Raji (cell line): ENCODE data around the gene PTPRF.

ENCODE experiments used
- POLR2A ChIP-seq: IDR thresholded peaks from 2 replicates; pipeline ENCODE4 v1.6.1; 2011; ENCODE audit warnings: low read depth, low read length, control low read depth; ENCODE audit not compliant: insufficient read depth

The PTPRF gene

DNA sequence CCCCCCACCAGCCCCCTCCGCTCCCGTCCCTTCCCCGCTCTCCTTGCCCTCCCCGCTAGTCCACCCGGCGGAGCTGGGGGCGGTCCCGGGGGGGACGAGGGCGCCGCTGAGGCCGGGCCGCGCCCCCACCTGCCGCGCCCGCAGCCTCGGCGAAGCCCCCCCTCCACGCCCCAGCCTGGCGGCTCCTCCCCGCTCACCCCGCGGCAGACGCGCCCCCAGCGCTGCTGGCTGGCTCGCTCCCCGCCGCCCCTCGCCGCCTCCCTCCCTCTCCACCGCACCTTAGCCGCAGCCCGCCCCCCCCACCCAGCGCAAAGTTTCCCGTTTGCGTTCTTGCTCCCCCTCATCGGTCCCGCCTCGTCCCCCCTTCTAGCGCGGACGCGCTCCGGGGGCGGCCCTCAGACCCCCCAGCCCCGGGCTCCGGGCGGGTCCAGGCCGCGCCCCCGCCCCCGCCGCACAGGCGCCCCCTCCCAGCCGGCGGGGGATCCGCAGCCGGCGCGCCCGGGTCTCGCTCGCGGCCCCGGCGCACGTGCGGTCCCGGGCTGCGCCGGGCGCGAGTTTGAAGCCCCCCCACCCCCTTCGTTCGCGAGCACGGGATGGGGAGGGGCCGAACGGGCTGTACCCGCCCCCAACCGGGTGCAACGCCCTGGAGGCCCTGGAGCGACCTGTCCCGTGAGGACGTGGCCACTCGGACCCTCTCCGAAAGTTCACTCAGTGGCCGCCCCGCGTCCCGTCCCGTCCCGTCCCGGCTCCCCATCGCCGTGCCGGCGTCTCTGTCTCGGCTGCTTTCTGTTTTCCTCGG is 623 bp downstream of the PTPRF start:
- no peak for TF ChIP-seq POLR2A

- TF ChIP-seq POLR2A: no peak
Observed at GRCh38 chr1:43531906-43532584, 1.4 kb downstream of the PTPRF start.

DNA sequence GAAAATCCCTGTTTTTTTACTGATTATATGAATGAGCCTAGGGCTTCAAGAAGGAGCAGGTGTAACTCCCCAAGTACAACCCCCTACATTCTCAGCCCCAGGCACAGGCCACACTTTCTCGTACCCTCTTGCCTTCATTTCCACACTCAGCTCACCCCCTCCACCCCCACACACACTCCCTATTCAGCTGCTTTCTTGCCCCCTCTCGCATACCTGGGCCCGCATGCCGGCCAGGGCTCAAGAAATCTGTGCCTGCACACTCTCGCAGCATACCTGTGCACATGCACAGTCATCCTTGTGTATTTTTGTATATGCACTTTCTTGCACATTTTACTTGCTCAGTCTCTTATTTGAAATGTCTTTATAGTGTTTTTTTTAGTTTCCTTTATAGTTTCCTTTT is 2.0 kb downstream of the PTPRF start:
- TF ChIP-seq POLR2A: no peak

DNA sequence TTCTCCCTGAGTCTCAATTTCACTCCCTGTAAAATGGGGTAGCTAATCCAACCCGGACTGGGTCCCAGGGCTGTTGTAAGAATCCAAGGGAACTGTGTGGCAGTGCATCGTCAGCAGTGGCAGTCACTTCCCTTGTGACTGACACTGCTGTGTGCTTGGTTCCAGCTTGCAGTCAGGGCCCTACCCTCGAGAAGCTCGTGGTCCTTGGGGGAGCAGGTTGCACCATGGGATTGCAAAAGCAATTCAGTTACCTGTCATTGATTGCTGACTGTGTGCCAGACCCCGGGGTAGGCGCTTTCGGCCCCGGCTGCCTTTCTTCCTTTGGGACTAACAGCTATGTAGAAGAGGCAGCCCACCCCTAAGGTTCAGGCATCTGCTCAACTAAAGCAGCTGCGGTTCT is 2.9 kb downstream of the PTPRF start:
- TF ChIP-seq POLR2A: no peak

- no peak for TF ChIP-seq POLR2A
Observed at GRCh38 chr1:43534256-43534655, 3.6 kb downstream of the PTPRF start.

GRCh38 chr1:43536196-43536863 is 5.6 kb downstream of the PTPRF start:
- no peak for TF ChIP-seq POLR2A

DNA sequence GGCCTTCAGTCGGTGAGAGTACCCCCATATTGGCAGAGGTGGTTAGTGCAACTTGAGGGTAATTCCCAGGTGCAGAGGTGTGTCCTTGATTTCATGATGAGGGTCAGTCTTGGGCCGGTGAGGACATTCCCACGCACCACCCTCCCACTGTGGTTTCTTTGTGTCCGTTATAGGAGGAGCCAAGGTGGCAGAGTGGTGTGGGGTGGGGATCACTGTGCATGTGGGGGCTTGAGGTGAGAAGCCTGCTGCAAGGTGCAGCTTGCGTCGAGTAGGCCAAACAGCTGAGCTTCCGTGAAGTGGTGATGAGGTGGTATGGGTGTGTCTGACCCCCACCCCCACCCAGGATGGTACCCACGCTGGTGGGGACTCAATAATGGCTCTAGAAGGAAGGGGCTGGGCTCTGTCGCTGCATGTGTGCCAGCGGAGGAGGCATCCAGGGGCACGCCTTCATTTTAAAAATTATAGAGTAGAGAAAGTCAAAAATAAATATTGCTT is 6.2 kb downstream of the PTPRF start:
- no peak for TF ChIP-seq POLR2A

DNA sequence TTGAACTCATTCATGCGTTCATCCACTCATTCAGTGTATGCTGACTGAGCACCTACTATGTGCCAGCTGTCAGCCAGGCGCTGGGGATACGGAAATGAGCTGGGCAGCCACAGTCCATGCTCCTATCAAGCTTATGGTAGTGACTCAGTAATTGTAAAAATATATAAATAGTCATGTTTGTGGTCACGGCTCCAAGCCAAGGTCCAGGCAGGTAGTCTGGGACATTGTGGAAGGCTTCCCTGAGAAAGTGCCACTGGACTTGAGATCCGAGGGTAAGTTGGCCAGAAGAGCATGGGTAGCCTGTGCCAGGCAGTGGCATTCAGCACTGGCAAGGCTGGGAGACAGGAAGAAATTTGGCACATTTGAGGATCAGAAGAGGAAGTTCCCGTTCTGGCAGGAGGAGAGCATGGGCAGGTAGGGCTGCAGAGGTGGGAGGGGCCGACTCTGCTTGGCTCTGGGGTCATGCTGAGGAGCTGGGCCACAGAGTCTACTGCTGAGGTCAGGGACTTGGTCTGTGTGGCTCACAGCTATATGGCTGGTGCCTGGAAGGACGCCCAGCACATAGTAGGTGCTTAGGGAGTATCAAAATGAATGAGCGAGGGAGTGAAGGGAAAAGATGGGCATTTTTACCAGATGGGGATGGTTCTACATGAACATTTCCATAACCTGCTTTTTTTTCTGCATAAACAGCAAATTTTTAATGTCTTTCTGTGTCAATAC is 6.9 kb downstream of the PTPRF start:
- TF ChIP-seq POLR2A: no peak

DNA sequence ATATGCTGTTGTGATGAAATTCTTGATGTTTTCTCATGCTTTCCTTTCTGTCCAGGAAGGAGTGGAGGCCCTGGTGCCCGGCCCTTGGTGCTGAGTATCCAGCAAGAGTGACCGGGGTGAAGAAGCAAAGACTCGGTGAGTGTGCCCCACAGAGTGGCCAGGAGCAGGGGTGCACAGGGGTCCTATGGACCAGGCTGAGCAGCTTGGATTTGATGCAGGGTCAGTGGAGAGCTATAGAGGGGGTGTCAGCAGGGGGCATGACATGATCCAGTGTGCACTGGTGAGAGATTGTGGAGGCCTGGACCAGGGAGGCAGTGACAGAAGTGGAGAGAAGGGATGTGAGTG is 7.4 kb downstream of the PTPRF start:
- TF ChIP-seq POLR2A: no peak

GRCh38 chr1:43538969-43539368 is 8.3 kb downstream of the PTPRF start:
- TF ChIP-seq POLR2A: no peak

- no peak for TF ChIP-seq POLR2A
Observed at GRCh38 chr1:43539726-43540434, 9.2 kb downstream of the PTPRF start.

DNA sequence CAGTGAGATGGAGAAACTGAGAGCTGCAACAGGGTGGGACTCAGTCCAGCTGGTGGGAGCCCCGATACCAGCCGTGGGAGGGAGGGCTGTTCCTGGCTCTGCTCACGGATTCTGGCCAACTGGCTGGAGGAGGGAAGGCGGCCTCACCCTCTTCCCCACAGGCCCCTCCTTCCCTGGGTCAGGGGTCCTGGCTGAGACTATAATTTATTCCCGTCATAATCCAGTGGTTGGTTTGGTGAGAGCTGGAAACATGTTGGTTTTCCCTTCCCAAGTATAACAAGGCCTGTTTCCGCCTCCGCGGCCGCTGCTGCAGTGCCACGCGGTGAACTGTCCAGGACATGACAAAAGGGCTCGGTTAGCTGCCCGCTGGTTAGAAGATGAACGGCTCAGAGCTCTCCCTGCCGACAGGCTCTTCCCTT is 10.0 kb downstream of the PTPRF start:
- TF ChIP-seq POLR2A: no peak

DNA sequence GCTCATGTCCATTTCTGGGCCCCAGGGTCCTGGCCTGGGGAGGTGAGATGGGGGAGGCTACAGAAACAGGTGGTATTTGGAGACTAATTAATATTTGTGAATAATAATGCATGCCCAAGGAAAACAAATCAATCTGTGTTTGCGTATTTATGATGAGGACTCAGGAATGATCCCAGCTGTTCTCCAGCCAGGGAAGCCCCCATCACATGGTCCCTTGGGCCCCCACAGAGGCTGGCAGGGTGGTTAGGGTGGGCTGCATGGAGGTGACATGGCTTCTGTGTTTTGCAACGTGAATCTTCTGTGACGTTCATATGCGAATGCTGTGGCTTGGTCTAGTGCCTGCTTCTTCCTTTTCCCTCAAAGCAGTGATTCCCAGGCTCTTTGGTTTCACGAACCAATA is 10.5 kb downstream of the PTPRF start:
- TF ChIP-seq POLR2A: no peak

DNA sequence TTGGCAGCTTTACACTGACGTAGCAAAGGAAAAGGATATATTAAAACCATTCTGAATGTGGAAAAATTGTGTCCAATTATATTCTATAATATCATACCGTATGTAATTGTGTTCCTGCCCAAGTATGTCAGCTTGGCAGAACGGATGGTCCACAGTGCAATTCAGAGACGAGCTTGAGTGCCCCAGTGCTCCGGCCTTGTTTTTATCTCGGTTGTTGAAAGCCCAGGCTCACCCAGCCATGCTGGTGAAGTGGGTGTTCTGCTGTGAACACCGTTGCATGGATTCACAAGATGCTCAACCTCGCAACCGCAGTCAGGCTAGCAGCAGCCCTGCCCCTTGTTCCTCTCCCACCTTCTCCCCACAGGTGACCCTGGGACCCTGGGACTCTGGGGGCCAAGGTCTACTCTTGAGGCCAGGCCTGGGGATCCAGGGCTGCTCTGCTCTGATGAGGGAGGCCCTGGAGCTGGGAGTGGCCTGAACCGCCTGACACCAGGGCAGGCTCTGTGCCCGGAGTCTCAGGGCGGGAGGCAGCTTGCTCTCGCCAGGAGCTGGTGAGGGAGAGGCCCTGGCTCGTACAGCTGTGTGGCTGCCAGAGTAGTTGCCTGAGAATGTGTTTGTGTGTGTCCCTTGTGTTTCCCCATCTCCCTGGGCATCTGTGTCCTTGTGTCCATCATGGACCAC is 11.2 kb downstream of the PTPRF start:
- no peak for TF ChIP-seq POLR2A
